ENCODE measurements around the gene KCTD3.

KCTD3 gene

DNA sequence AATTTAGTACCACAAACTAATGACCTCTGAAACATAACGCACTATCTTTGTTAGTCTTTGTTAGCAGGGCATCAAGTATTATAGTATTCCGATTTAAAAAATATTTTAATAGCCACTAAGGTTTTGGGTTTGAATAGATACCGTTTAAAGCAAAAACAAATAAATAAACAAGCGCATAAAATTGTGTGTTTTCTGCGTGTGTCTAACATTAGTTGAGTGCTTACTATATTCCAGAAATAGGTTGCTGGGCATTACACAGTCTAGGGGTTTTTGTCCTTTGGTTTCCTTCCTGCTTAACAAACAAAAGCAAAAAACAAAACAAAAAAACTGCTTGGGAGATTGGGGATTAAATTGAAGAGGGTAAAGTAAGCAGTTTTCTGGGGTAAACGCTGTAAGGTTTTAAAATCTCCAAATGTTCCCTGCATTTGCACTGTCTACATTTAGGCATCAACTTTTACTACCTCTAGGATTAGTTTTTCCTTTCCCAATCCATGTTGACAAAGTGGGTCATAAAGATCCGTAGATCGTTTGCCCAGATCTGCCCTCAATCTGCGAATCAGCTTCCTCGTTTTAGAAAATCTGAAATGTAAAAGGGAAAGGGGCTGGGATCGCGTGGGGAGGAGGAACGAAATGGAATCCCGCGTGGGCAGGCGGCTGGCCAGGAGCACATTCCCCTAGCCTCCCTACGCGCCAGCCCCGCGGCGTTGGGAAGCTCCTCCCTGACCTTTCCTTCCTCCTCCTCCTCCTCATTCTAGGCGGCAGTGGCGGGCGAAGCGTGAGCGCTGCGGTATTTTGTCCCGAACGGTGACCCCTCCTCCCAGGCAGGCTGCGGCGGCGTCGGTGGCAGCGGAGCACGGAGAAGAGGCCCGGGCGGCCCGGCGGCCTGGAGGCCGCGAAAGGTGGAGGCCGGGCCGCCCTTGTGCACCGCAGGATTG is at the start of gene KCTD3:
Gene KCTD3, plus strand, starts transcription at position 749 of the 935 bp plus-strand sequence. CDS start 382 bp downstream, outside the sequence.
- DNase-seq, result peak; percentile 85

GRCh38 chr1:215517441-215517891 is 49.6 kb upstream of the KCTD3 start:
- DNase-seq, result no peak

- no peak for DNase-seq
Observed at GRCh38 chr1:215518594-215518993, 48.5 kb upstream of the KCTD3 start.

- no peak for DNase-seq
Observed at GRCh38 chr1:215521279-215521678, 45.8 kb upstream of the KCTD3 start.

- DNase-seq, result no peak
Observed at GRCh38 chr1:215523128-215523861, 43.8 kb upstream of the KCTD3 start.

- no peak for DNase-seq
Observed at GRCh38 chr1:215523906-215524305, 43.2 kb upstream of the KCTD3 start.

DNA sequence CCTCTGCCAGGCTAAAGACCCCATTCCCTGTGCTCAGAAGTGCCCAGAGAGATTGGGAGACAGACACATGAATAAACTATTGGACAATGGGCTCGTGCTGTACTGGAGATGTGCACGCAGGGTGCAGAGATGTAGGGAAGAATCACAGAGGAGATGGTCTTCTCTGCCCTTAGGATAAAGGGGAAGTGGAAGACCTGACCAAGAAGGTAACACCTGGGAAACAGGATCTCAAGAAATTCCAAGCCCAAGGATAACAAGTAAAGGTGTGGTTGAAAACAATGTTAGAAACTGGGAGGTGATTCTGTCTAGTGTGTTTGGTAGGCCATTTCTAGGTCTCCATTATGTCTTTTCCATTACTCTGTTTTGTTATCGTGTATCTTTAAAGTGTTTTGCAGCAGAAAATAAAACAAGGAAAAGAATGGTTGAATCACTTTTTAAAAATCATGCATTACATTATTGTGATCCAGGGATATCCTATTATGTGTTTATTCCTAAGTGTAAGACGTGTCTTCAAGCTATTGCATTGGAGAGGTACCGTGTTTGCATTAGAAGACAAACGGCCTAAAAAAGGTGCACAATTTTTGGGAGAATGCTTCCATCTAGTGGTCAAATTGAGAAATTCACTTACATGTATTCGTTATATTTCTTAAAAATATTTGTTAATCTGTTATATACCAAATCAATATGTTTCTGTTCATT is 40.8 kb upstream of the KCTD3 start:
- peak; percentile 58 for DNase-seq

DNA sequence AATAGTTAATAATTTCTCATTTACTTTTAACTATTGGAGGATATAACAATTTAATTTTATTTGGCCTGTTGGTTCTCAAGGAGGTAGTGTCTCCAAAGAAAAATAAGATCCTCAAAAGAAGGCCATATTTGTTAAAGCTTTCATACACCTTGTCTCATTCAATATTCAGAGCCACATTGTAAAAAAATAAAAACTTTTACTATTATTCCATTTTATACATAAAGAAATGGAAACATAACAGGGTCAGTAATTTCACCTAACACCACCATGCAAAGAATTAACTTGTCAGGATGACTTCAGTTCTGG is 40.3 kb upstream of the KCTD3 start:
- DNase-seq, result no peak

- no peak for DNase-seq
Observed at GRCh38 chr1:215529111-215529510, 38.0 kb upstream of the KCTD3 start.

- DNase-seq, result no peak
Observed at GRCh38 chr1:215529571-215529970, 37.5 kb upstream of the KCTD3 start.

GRCh38 chr1:215530401-215530984 is 36.6 kb upstream of the KCTD3 start:
- DNase-seq, result no peak

DNA sequence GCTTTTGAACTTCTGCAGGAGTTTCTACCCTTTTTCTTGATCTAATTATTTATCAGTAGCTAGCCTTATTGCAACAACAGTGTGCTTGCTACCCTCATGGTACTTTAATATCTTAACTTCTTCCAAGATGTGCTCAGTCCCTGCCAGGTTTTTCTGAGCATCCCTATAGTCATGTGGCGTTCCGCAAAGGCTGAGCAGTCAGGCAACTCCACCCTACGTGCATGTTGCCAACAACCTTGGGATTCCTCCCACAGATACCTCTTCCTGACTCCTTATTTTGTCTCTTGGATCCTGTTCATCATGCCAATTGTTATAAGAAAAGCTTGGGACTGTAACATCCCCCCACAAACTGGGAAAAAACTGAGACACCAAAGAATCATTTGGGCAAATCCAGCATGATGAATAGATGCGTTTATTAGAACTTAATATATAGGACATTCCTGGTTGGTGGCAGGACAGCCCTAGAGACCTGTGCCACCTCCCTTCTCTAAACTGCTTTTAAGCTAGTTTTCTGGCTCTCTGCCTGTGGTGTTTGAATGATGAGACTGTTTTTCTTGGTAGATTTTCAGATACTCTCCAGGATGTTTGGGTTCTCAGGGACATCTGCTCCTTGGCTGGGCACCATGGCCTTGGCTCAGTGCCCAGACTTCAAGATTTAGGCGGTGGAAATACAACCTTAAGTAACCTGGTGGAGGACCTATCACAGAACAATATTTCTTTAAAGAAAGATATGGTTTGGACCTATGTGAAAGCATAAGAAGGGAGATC is 27.1 kb upstream of the KCTD3 start:
- DNase-seq, result no peak

- no peak for DNase-seq
Observed at GRCh38 chr1:215542301-215542700, 24.8 kb upstream of the KCTD3 start.

GRCh38 chr1:215543191-215543606 is 23.9 kb upstream of the KCTD3 start:
- DNase-seq, result no peak

- no peak for DNase-seq
Observed at GRCh38 chr1:215543806-215544205, 23.3 kb upstream of the KCTD3 start.

DNA sequence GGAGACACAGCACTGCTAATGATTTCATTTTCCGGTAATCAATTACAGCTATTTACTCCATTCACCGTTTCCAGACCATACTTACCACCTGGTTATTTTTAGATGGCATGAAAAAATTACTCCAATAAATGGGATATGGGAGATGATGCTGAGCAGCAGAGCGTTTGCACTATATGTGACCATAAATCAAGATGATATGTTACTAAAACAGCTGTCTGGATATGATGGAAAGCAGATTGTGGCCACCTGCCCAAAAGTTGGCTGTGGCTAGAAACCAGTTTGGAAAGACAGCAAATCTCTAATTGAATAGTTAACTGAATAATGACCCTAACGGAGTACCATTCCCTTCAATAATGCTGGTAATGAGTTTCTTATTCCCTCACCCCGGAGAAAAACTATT is 22.5 kb upstream of the KCTD3 start:
- DNase-seq, result no peak

- DNase-seq, result no peak
Observed at GRCh38 chr1:215545096-215545495, 22.0 kb upstream of the KCTD3 start.

DNA sequence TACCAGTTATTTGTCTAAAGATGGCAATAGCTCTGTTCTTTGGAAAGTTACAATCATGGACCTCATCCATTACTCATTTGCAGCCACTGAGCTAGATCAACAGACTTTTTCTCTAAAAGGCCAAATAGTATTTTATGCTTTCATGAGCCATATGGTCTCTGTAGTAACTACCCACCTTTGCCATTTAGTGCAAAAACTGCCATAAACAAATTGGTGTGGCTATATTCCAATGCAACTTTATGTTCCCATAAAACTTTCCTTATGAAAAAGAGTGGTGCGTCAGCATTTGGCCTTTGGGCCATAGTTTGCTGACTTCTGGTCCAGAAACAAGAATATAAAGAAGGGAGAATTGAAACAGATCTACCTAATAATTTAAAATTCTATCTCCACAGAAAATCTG is 20.1 kb upstream of the KCTD3 start:
- DNase-seq, result no peak

GRCh38 chr1:215551806-215552205 is 15.3 kb upstream of the KCTD3 start:
- DNase-seq, result no peak

DNA sequence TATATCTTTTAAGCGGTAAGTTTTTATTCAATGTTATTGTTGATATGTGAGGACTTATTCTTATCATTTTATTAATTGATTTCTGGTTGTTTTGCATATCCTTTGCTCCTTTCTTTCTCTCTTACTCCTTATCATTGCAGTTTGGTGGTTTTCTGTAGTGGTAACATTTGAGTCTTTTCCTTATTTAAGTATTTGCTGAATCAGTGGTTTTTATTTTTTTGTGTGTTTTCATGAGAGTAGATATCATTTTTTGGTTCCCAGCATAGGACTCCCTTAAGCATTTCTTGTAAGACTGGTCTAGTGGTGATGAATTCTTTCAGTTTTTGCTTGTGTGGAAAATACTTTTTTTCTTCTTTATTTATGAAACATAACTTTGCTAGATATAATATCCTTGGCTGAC is 12.2 kb upstream of the KCTD3 start:
- DNase-seq, result no peak

DNA sequence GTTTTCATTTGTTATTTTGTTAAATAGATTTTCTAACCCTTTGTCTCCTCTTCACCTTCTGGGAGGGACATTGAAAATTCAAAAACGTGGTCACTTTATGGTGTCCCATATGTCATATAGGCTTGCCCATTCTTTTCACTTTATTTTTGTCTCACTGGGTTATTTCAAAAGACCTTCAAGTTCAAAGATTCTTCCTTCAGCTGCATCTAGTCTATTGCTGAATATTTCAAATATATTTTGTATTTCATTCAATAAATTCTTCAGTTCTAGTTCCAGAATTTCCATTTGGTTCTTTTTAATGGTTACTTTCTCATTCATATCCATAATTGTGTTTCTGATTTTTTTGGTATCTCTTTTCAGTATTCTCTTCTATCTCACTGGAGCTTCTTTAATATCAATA is 11.6 kb upstream of the KCTD3 start:
- DNase-seq, result no peak

DNA sequence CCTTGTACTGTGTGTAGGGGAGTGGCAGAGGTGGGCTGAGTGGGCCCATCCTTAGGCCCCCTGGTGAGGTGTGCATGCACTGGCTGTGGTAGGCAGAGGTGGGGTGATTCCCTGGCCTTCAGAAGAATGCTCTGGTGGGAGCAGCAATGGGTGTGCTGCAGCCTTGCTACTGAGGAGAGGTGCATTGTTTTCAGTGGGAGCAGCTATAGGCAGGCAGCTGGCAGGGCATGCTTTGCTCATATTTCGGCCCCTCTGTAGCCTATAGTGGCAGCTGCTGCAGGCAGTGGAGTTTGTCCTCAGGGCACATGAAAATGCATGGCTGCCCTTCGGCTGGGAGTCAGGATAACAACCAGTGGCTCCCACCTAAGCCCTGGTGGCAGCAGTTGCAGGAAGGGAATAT is 10.1 kb upstream of the KCTD3 start:
- DNase-seq, result no peak

All from NCI-H345 (cell line).